NCI-H226 (cell line): ENCODE data around the gene PAAF1.

ENCODE experiments used
- DNase-seq: peaks from one replicate; pipeline ENCODE4 v3.0.0-alpha.2; 2015

Gene PAAF1

DNA sequence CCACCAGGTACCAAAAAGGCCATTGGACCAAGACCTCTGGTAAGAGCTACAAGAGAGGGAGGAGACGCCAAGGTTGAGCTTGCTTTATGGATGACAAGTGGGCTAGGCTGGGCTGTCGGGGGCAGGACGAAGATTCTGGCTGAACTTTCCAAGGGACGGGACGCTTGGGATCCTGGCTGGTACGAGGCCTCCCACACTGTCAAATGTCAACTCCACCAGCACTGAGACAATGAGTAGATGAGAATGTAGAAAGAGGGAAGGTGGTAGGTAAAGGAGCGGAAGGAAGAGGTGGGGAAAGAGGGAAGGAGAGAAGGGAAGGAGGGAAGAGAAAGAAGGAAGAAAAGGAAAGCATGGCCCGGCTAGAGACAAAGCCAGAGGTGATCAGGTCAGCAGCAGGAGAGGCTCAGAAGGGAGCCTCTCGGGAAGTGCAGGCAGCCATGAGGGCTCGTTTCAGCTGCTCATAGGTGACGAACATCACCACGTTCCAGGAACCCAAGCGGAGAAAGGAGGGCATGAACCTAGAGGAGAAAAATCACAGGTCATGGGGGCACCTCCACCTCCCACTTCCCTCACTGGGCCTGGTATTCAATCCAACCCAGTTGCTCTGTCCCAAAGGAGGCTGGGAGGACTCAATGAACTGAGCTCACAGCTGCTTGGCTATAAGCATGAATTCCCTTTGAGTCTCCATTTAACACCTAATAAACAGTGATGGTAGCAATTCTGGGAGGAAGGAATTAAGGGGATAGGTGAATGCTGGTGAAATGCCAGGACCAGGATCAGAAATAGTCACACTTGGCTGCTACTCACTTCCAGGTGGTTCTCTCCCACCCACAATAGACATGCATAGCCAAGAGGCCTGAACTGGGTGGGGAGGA, 98.0 kb downstream of the PAAF1 start:
- DNase-seq = no peak

DNA sequence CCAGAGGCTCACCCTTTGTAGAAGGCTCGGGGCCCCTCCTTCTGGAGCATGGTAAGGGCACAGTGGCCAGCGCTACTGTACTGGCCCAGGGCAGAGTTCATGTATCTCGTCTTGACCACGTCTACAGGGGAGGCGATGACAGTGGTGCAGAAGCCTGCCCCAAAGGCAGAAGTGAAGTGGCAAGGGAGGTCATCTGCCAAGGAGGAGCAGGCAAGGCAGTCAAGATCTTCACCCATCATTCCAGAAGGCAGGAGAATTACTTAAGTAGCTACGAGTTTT, 98.6 kb downstream of the PAAF1 start:
- no peak for DNase-seq

DNA sequence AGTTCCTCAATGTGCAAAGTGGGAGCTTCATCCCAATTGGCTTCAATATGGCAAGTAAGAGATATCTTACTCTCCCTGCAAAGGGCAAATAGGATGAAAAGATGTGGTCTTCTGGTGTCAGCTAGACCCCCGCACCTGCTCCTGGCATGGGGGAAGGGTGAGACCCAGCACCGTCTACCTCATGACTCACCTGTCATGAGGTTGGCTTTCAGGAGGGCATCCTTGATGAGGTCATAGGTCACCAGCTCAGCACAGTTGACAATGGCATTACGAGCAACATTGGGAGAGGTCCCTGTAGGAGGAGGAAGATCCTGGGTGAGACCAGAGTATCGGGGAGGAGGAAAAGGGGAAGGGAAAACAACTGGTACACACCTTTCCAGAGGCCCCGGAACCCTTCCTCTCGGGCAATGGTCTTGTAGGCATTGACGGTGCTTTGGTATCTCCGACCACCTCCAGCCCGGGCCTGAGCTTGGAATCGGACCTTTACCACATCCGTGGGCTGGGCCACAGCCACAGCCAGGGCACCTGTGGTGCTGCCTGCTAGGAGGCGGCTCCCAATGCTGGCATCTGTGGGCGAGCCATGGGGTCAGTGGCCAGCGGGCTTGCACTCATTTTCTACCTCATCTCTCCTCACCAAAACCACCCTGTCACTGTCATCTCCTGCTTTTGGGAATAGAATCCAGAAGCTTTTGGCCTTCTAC, 99.8 kb downstream of the PAAF1 start:
- DNase-seq = no peak

DNA sequence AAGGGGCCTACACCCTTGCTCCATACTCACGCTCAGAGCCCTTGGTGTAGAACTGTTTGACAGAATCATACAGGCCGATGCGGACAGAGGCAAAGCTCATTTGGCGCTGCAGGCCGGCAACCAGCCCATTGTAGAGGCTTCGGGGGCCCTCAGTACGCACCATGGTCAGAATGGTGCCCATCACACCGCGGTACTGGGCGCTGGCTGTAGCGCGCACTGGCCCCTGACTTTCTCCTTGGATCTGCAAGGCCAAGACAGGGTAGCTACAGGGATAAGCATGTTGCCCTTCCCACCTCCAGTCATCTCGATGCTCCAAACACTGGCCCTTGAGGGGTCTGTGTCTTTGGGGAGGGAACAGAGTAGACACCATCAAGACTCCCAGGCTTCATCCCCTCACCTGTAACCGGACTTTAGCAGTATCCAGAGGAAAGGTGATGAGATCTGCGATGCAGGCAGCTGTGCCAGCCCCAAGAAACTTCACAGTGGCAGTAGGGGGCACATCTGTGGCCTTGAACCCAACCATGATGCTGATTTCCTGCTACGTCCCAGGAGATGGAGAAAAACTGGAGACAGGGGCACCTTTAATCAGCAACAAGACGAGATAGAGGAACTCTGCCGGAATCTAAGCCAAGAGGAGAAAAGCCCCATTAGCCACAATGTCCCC, 101.2 kb downstream of the PAAF1 start:
- DNase-seq = no peak

DNA sequence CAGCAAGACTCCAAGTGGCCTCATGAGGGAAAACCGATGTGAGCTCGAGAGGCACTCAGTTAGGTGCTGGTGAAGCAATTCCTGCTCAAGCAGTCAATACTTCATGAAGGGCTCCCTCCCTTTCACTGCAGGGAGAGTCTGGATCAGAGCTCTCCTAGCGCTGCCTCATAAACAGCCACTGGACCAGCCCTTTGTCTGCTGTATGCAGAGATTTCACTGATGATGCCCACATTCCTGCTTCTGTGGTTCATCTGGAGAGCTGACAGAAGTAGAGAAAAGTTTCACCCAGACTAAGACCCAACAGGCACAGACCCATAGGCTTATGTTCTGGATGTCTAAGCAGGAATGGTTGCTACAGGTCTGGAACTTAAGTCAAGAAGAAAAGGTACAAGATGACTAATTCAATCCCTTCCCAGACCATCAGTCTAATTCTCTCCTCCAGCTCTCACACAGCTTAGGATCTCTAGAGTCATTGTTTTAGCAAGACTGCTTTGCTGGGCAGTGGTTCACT, 101.8 kb downstream of the PAAF1 start:
- DNase-seq = no peak

DNA sequence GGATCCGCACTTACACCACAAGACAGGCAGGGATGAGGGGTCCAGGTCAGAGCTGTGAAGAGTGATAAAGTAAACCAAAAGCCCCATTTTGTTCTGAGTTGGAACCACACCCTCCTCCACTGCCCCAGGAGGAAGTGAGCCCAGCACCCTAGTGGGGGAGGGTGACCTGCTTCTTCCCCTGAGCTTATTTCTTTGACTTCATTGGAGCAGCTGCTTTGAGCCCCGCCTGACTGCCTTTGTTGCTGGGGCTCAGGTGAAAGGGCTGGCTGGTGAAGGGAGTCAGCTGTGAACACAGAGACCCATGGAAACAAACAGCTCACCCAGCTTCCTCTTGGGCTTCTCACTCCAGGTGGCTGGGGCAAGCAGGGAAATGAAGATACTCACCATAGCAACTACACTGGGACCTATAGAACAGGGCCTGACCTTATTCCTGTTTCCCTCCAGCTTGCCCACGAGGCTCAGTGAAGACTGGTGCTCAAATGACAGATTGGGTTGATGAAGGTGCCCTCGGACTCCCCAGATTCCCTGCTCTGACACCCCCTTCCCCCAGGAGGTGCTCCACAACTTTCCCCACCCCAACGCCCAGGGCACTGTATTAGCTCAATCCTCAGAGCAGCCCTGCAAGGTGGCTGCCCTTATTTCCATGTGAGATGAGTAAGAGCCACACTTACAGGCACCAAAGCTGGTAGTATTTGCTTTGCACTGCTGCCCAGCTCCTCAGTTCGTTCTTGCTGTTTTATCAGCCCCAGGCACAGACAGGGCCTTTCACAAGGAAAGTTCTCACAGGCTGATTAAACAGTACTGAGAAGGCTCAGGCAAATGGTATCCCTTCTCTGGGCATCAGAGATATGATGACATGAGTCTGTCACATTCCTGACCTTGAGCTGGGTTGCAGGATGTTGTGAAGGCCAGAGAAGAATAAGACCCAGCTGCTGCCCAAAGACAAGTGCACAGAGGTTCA, 103.5 kb downstream of the PAAF1 start:
- DNase-seq = no peak
